Measurements from ENCODE around the gene PER3. TPM values are rescaled to one million over a fixed set of nuclear protein-coding genes. Genes with fewer than 3 reads are reported as not detected.

The PER3 gene
- total and polyA plus RNA-seq, 7 donors: 1.4 to 15.1 (median 4.8) TPM

- H3K36me3 ChIP-seq (ENCODE audit: insufficient read depth in 1 of 2, low read depth in 1 of 2): peaks cover 8 to 26% of the 10 kb centered on the region in 2 donors
- no peaks in the 10 kb centered on the region for H3K27me3 ChIP-seq (ENCODE audit: insufficient read depth in 3 of 3, low read length in 2 of 3)
- intact Hi-C loops (cut with DNase I): no loop called here
- H3K4me1 ChIP-seq: peaks cover 14% of the 10 kb centered on the region
- no peak for TF ChIP-seq CTCF (IDR thresholded peaks at IDR 0.05)
- DNase-seq: no peak
- ATAC-seq: peak; percentile 22 to 74 (median 58)
- WGBS, 3 donors: 3 to 6% (median 4%) methylated on average over 6 of the region's 6 CpGs
- peak overlapping the region; percentile 85 for H3K4me3 ChIP-seq
- H3K27ac ChIP-seq: peak overlapping the region; percentile 95
- H3K9me3 ChIP-seq: no peaks in the 10 kb centered on the region
Observed at GRCh38 chr1:7770669-7770996, 13.5 kb upstream of the PER3 start.

GRCh38 chr1:7770997-7771822 is 12.9 kb upstream of the PER3 start, which contains the start of gene VAMP3:
TSS of gene VAMP3 (plus strand) at chr1:7771296. CDS start at chr1:7771384, 88 bp downstream.
- ATAC-seq (peak; percentile 98 to 99 (median 99)), DNase-seq (peak; percentile 90 to 96)
- H3K36me3 ChIP-seq (ENCODE audit: insufficient read depth in 1 of 2, low read depth in 1 of 2): peaks cover 8 to 31% of the 10 kb centered on the region in 2 donors
- intact Hi-C loops (cut with DNase I): no loop called here
- H3K27ac ChIP-seq: peak within 1 kb of the TSS; percentile 95
- TF ChIP-seq CTCF (IDR thresholded peaks at IDR 0.05): no peak
- 0 to 1% (median 1%) methylated on average over 68 to 97 of the region's 97 CpGs for WGBS, 3 donors
- H3K4me1 ChIP-seq: peaks cover 14% of the 10 kb centered on the region
- peak within 1 kb of the TSS; percentile 85 for H3K4me3 ChIP-seq
- H3K27me3 ChIP-seq (ENCODE audit: insufficient read depth in 3 of 3, low read length in 2 of 3): no peaks in the 10 kb centered on the region
- no peaks in the 10 kb centered on the region for H3K9me3 ChIP-seq

- Histone ChIP-seq H3K27ac (peak overlapping the region; percentile 95), H3K4me3 (peak overlapping the region; percentile 85), H3K36me3 (ENCODE audit: insufficient read depth in 1 of 2, low read depth in 1 of 2) (peaks cover 8 to 36% of the 10 kb centered on the region in 2 donors), H3K9me3 (no peaks in the 10 kb centered on the region), H3K27me3 (ENCODE audit: insufficient read depth in 3 of 3, low read length in 2 of 3) (no peaks in the 10 kb centered on the region), H3K4me1 (peaks cover 14% of the 10 kb centered on the region)
- TF ChIP-seq CTCF (IDR thresholded peaks at IDR 0.05): no peak
- intact Hi-C loops (cut with DNase I): no loop called here
- ATAC-seq: no peak
- WGBS, 3 donors: 13 to 16% (median 14%) methylated on average over 12 of the region's 12 CpGs
- no peak for DNase-seq
Observed at GRCh38 chr1:7771823-7772299, 12.2 kb upstream of the PER3 start.

GRCh38 chr1:7777591-7777990 is 6.5 kb upstream of the PER3 start:
- no peak for TF ChIP-seq CTCF (IDR thresholded peaks at IDR 0.05)
- no peaks in the 10 kb centered on the region for H3K9me3 ChIP-seq
- H3K36me3 ChIP-seq (ENCODE audit: insufficient read depth in 1 of 2, low read depth in 1 of 2): peaks cover 10 to 81% of the 10 kb centered on the region in 2 donors
- H3K4me1 ChIP-seq: no peaks in the 10 kb centered on the region
- DNase-seq: no peak
- no peak for ATAC-seq
- H3K27me3 ChIP-seq (ENCODE audit: insufficient read depth in 3 of 3, low read length in 2 of 3): no peaks in the 10 kb centered on the region
- no peak overlapping the region for H3K27ac ChIP-seq
- no peak overlapping the region for H3K4me3 ChIP-seq
- WGBS, 3 donors: 72 to 77% (median 74%) methylated on average over 3 of the region's 3 CpGs
- intact Hi-C loops (cut with DNase I): no loop called here
